Esophagus squamous epithelium (tissue), 4 donors: ENCODE measurements around the gene LRP11.

Experiments
- POLR2A ChIP-seq, 4 donors: fragments of 450-650 bp; IDR thresholded peaks; one replicate each; pipeline ENCODE4 v1.6.1; 2017; ENCODE audit warnings: antibody characterized with exemption in 4 of 4, mild to moderate bottlenecking in 4 of 4, moderate library complexity in 3 of 4
- TF ChIP-seq, protein P1 (sequence below), 6 experiments: fragments of 450-650 bp in 4 of 6; fragments of 200-600 bp in 2 of 6; sonication (generic) in 2 of 6; IDR thresholded peaks; one replicate each; pipeline ENCODE4 v1.5.1; 2016 to 2019; ENCODE audit warnings: antibody characterized with exemption in 6 of 6, mild to moderate bottlenecking in 4 of 6, moderate library complexity in 4 of 6

DNA sequence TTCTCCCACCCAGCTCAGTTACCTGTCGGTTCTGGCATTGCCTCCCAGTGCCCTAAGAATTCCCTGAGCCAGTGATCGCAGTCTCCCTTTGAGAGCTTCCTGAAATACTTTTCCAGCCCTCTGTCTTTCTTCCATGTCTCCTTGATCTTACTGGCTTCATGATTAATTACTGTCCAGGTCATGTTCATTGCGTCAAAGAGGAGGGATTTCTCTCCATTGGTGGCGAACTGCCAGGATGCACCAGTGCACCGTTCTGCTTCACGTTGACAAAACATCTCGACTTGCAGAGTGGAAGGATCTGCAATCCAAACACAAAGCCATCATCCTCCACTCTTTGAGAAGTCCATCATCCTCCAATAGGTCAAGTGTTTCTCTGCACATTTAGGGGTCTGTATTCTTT, 25.2 kb upstream of the LRP11 start:
- TF ChIP-seq, protein P1, sequence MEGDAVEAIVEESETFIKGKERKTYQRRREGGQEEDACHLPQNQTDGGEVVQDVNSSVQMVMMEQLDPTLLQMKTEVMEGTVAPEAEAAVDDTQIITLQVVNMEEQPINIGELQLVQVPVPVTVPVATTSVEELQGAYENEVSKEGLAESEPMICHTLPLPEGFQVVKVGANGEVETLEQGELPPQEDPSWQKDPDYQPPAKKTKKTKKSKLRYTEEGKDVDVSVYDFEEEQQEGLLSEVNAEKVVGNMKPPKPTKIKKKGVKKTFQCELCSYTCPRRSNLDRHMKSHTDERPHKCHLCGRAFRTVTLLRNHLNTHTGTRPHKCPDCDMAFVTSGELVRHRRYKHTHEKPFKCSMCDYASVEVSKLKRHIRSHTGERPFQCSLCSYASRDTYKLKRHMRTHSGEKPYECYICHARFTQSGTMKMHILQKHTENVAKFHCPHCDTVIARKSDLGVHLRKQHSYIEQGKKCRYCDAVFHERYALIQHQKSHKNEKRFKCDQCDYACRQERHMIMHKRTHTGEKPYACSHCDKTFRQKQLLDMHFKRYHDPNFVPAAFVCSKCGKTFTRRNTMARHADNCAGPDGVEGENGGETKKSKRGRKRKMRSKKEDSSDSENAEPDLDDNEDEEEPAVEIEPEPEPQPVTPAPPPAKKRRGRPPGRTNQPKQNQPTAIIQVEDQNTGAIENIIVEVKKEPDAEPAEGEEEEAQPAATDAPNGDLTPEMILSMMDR (IDR thresholded peaks at IDR 0.05) = no peak
- no peak for TF ChIP-seq POLR2A (IDR thresholded peaks at IDR 0.05)
